Endothelial cell of umbilical vein (primary cell): Measurements from ENCODE around the gene SELE.

Experiments
- CTCF ChIP-seq, 2 donors: IDR thresholded peaks; 1 replicate in 1 of 2; 2 replicates in 1 of 2; pipeline ENCODE4 v1.5.1; 2011; ENCODE audit warnings: low read length in 2 of 2, mild to moderate bottlenecking in 2 of 2, moderate library complexity in 2 of 2, control low read depth in 1 of 2, inconsistent platforms in 1 of 2, low read depth in 1 of 2; ENCODE audit not compliant: insufficient read depth in 1 of 2; ENCODE audit errors: extremely low read depth in 1 of 2
- EZH2 ChIP-seq: IDR thresholded peaks from 2 replicates; pipeline ENCODE4 v1.6.1; 2012; ENCODE audit warnings: borderline replicate concordance, low read depth, mild to moderate bottlenecking, moderate library complexity, low read length, inconsistent platforms; ENCODE audit not compliant: severe bottlenecking
- GATA2 ChIP-seq: IDR thresholded peaks from 2 replicates; pipeline ENCODE4 v1.7.0; 2011; ENCODE audit warnings: low read depth, mild to moderate bottlenecking, moderate library complexity, mixed read lengths, low read length; ENCODE audit not compliant: insufficient read length, insufficient read depth
- MAX ChIP-seq: IDR thresholded peaks from 2 replicates; pipeline ENCODE4 v1.6.1; 2011; ENCODE audit not compliant: insufficient read depth, insufficient read length
- MYC ChIP-seq: IDR thresholded peaks from one replicate; pipeline ENCODE4 v1.6.1; 2011; ENCODE audit warnings: mild to moderate bottlenecking, low read depth, low read length
- POLR2A ChIP-seq: IDR thresholded peaks from 2 replicates; pipeline ENCODE4 v1.6.1; 2012; ENCODE audit warnings: low read depth, mild to moderate bottlenecking, control low read depth, low read length
- POLR2AphosphoS5 ChIP-seq: IDR thresholded peaks from 2 replicates; pipeline ENCODE4 v1.6.1; 2012; ENCODE audit warnings: low read depth, mild to moderate bottlenecking, control low read depth, low read length, moderate library complexity; ENCODE audit not compliant: insufficient read depth

GRCh38 chr1:169759038-169759437 is 25.2 kb upstream of the SELE start:
- TF ChIP-seq CTCF (IDR thresholded peaks at IDR 0.05; ENCODE audit: extremely low read depth in 1 of 2, insufficient read depth in 1 of 2, low read depth in 1 of 2, low read length in 2 of 2) = no peak
- TF ChIP-seq POLR2A = no peak
- no peak for TF ChIP-seq GATA2
- TF ChIP-seq MYC = no peak
- TF ChIP-seq POLR2AphosphoS5 = no peak
- TF ChIP-seq MAX = no peak
- TF ChIP-seq EZH2 = no peak
